ENCODE data around the gene GRIA1. TPM values are rescaled to one million over a fixed set of nuclear protein-coding genes. Genes with fewer than 3 reads are reported as not detected.

GRIA1 gene
- total and polyA plus RNA-seq, 9 donors, result 0.11 to 1.4 (median 0.34) TPM; not detected in 2

GRCh38 chr5:153542536-153542935 lies 52.1 kb downstream of the GRIA1 start:
- no peak for TF ChIP-seq POLR2A (IDR thresholded peaks at IDR 0.05)
- TF ChIP-seq CTCF (IDR thresholded peaks at IDR 0.05), result no peak
- TF ChIP-seq EP300 (IDR thresholded peaks at IDR 0.05), result no peak
- no peaks in the 10 kb centered on the region for H3K4me1 ChIP-seq (ENCODE audit: insufficient read depth)
- no peaks in the 10 kb centered on the region for H3K27me3 ChIP-seq
- H3K36me3 ChIP-seq, result no peaks in the 10 kb centered on the region
- DNase-seq, result no peak
- no peaks in the 10 kb centered on the region for H3K9me3 ChIP-seq
- intact Hi-C loops (cut with DNase I), result no loop called here
- 60 to 80% (median 69%) methylated on average over 1 of the region's 1 CpG for WGBS, 3 donors
- no peak overlapping the region for H3K27ac ChIP-seq
- H3K4me3 ChIP-seq, result no peak overlapping the region

DNA sequence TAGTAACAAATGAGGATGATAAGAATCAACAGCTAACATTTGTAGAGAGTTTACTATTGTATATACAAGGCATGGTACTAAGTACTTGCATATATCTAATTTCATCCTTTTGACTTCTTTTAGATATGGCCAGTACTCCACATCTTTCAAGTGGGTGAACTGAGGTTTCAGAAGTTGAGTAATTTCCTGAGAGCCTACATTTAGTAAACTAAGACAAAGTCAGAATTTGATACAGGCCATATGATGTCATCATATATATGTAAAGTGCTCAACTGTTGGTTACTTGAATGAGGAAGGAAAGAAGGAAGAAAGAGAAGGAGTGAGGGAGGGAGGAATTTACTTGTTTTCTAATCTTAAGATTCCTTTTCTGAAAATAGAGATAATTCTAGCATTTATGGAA lies 52.8 kb downstream of the GRIA1 start:
- Histone ChIP-seq H3K9me3 (no peaks in the 10 kb centered on the region), H3K27me3 (no peaks in the 10 kb centered on the region), H3K4me1 (ENCODE audit: insufficient read depth) (no peaks in the 10 kb centered on the region), H3K4me3 (no peak overlapping the region), H3K36me3 (no peaks in the 10 kb centered on the region), H3K27ac (no peak overlapping the region)
- intact Hi-C loops (cut with DNase I), result no loop called here
- TF ChIP-seq CTCF (IDR thresholded peaks at IDR 0.05) (no peak), POLR2A (IDR thresholded peaks at IDR 0.05) (no peak), EP300 (IDR thresholded peaks at IDR 0.05) (no peak)
- no peak for DNase-seq

- Histone ChIP-seq H3K9me3 (no peaks in the 10 kb centered on the region), H3K4me1 (ENCODE audit: insufficient read depth) (no peaks in the 10 kb centered on the region), H3K27me3 (no peaks in the 10 kb centered on the region), H3K4me3 (no peak overlapping the region), H3K27ac (no peak overlapping the region), H3K36me3 (no peaks in the 10 kb centered on the region)
- DNase-seq, result no peak
- intact Hi-C loops (cut with DNase I), result no loop called here
- TF ChIP-seq EP300 (IDR thresholded peaks at IDR 0.05) (no peak), CTCF (IDR thresholded peaks at IDR 0.05) (no peak), POLR2A (IDR thresholded peaks at IDR 0.05) (no peak)
Observed at GRCh38 chr5:153543959-153544470, 53.5 kb downstream of the GRIA1 start.

- Histone ChIP-seq H3K9me3 (no peaks in the 10 kb centered on the region), H3K4me3 (no peak overlapping the region), H3K36me3 (no peaks in the 10 kb centered on the region), H3K27me3 (no peaks in the 10 kb centered on the region), H3K27ac (no peak overlapping the region), H3K4me1 (ENCODE audit: insufficient read depth) (no peaks in the 10 kb centered on the region)
- intact Hi-C loops (cut with DNase I), result no loop called here
- TF ChIP-seq POLR2A (IDR thresholded peaks at IDR 0.05) (no peak), CTCF (IDR thresholded peaks at IDR 0.05) (no peak), EP300 (IDR thresholded peaks at IDR 0.05) (no peak)
- 28 to 56% (median 48%) methylated on average over 4 of the region's 4 CpGs for WGBS, 3 donors
- DNase-seq, result no peak
Observed at GRCh38 chr5:153544706-153545105, 54.2 kb downstream of the GRIA1 start.

GRCh38 chr5:153546566-153546965 lies 56.1 kb downstream of the GRIA1 start:
- intact Hi-C loops (cut with DNase I), result no loop called here
- WGBS, 3 donors, result 50 to 73% (median 57%) methylated on average over 1 of the region's 1 CpG
- no peak for TF ChIP-seq EP300 (IDR thresholded peaks at IDR 0.05)
- TF ChIP-seq CTCF (IDR thresholded peaks at IDR 0.05), result no peak
- no peak for TF ChIP-seq POLR2A (IDR thresholded peaks at IDR 0.05)
- Histone ChIP-seq H3K27me3 (no peaks in the 10 kb centered on the region), H3K27ac (no peak overlapping the region), H3K9me3 (no peaks in the 10 kb centered on the region), H3K36me3 (no peaks in the 10 kb centered on the region), H3K4me3 (no peak overlapping the region), H3K4me1 (ENCODE audit: insufficient read depth) (no peaks in the 10 kb centered on the region)
- no peak for DNase-seq
